ENCODE results near the gene EXOSC3. TPM values are rescaled to one million over a fixed set of nuclear protein-coding genes. Genes with fewer than 3 reads are reported as not detected.

EXOSC3 gene
- total and polyA plus RNA-seq, 2 donors (not counting 3 experiments of a cell fraction or from before 2014, with no cell fraction given), result 25.0 to 38.0 TPM

DNA sequence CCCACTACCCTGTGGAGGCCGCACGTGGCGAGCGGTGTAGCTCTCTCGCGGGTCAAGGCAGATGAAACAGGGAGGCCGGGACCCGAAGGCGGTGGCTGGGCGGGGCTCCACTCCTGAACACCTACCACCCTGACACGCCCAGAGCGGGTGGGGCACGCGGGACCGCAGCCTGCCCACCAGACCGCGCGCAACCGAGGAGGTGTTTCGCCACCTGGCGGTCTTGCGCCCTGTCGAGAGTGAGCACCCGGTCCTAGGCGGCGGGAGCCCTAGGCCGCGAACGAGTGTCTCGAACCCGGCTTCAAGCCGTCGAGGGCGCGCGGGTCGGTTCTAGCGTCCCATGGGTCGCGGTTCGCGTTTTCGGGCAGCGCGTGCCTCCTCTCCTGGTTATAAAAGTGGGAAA lies 2.2 kb upstream of the EXOSC3 start:
- H3K4me2 ChIP-seq (ENCODE audit: insufficient read depth, low read length), result no peak overlapping the region
- ChIA-PET POLR2A (no interaction called here), CTCF (interaction anchor here (0.7 kb wide), 1 partner anchor 10 kb away, joined by 3 read pairs; no protein-coding TSS in a partner anchor)
- H2AFZ ChIP-seq (ENCODE audit: low read depth, low read length), result no peak overlapping the region
- BruUV-seq (replicated peaks), result no TSS peak
- no peak overlapping the region for H3K9ac ChIP-seq (replicated peaks; ENCODE audit: extremely low read depth, insufficient read depth, low read length)
- H3K4me3 ChIP-seq (replicated peaks in 1 of 3; ENCODE audit: insufficient read depth in 1 of 3, low read depth in 1 of 3, low read length in 3 of 3), result no peak overlapping the region
- DNase-seq (ENCODE audit: low read depth, low spot score), result no peak
- peaks cover 15% of the 10 kb centered on the region for H3K4me1 ChIP-seq (ENCODE audit: control insufficient read depth, extremely low read depth, insufficient read depth, low read length)
- H3K79me2 ChIP-seq (ENCODE audit: control insufficient read depth, insufficient read depth, low read length), result peaks cover 26% of the 10 kb centered on the region
- peaks cover 5 to 10% of the 10 kb centered on the region in 2 experiments for H3K36me3 ChIP-seq (ENCODE audit: control insufficient read depth in 2 of 2, extremely low read depth in 1 of 2, insufficient read depth in 2 of 2, low read length in 2 of 2)
- no peaks in the 10 kb centered on the region for H3K9me3 ChIP-seq (replicated peaks; ENCODE audit: control insufficient read depth, insufficient read depth, low read length)
- H4K20me1 ChIP-seq (replicated peaks; ENCODE audit: control insufficient read depth, extremely low read depth, insufficient read depth, low read length), result no peaks in the 10 kb centered on the region
- H3K9me1 ChIP-seq (replicated peaks; ENCODE audit: control insufficient read depth, extremely low read depth, insufficient read depth, low read length), result no peaks in the 10 kb centered on the region
- no peak for FAIRE-seq
- H3K27me3 ChIP-seq (ENCODE audit: control insufficient read depth in 2 of 2, insufficient read depth in 2 of 2, low read length in 2 of 2), result no peaks in the 10 kb centered on the region
- TF ChIP-seq FOS (IDR thresholded peaks at IDR 0.05; ENCODE audit: borderline replicate concordance, insufficient read depth, low read length) (no peak), JUN (IDR thresholded peaks at IDR 0.05; ENCODE audit: borderline replicate concordance, insufficient read depth, insufficient read length, low read depth) (no peak), EZH2 (IDR thresholded peaks at IDR 0.05; ENCODE audit: borderline replicate concordance, low read depth, low read length, severe bottlenecking) (no peak), GATA2 (IDR thresholded peaks at IDR 0.05; ENCODE audit: insufficient read depth, insufficient read length, low read depth, low read length) (no peak), POLR2AphosphoS5 (IDR thresholded peaks at IDR 0.05; ENCODE audit: insufficient read depth, low read depth, low read length) (no peak), MYC (IDR thresholded peaks at IDR 0.05; ENCODE audit: low read depth, low read length) (no peak), POLR2A (IDR thresholded peaks at IDR 0.05; ENCODE audit: low read depth, low read length) (no peak), MAX (IDR thresholded peaks at IDR 0.05; ENCODE audit: insufficient read depth, insufficient read length) (no peak)
- TF ChIP-seq, protein P1, sequence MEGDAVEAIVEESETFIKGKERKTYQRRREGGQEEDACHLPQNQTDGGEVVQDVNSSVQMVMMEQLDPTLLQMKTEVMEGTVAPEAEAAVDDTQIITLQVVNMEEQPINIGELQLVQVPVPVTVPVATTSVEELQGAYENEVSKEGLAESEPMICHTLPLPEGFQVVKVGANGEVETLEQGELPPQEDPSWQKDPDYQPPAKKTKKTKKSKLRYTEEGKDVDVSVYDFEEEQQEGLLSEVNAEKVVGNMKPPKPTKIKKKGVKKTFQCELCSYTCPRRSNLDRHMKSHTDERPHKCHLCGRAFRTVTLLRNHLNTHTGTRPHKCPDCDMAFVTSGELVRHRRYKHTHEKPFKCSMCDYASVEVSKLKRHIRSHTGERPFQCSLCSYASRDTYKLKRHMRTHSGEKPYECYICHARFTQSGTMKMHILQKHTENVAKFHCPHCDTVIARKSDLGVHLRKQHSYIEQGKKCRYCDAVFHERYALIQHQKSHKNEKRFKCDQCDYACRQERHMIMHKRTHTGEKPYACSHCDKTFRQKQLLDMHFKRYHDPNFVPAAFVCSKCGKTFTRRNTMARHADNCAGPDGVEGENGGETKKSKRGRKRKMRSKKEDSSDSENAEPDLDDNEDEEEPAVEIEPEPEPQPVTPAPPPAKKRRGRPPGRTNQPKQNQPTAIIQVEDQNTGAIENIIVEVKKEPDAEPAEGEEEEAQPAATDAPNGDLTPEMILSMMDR (IDR thresholded peaks at IDR 0.05; ENCODE audit: extremely low read depth in 1 of 2, insufficient read depth in 1 of 2, low read depth in 1 of 2, low read length in 2 of 2), result no peak
- dilution Hi-C loops (cut with MboI; ENCODE audit: extremely low pct_ligation_motif_present, low sequenced_read_pairs), result no loop called here
- intact Hi-C loops (cut with micrococcal nuclease), result loop anchor here (5.0 to 10.0 kb wide), 3 partner anchors 115 to 302 kb away; partner anchors contain the start of genes POLR1E and SLC25A51
- H3K27ac ChIP-seq (ENCODE audit: insufficient read depth, low read depth, low read length), result no peak overlapping the region
